OCI-LY3 (cell line): ENCODE data around the gene DUSP2.

ENCODE experiments used
- CTCF ChIP-seq: fragments of 200-600, 300-600 bp; sonication (generic); IDR thresholded peaks from 2 replicates; pipeline ENCODE4 v1.5.1; 2014; ENCODE audit warnings: antibody characterized with exemption, low read length, low read depth
- EZH2phosphoT487 ChIP-seq: fragments of 200-600 bp; shearing (Covaris generic); IDR thresholded peaks from 2 replicates; pipeline ENCODE4 v1.6.1; 2018; ENCODE audit warnings: antibody characterized with exemption, mixed run types, low read depth

- TF ChIP-seq CTCF (no peak), EZH2phosphoT487 (no peak)
Observed at GRCh38 chr2:96108151-96108540, 37.1 kb downstream of the DUSP2 start.
